Caco-2 (cell line): ENCODE results near the gene WNT9A. TPM values are rescaled to one million over a fixed set of nuclear protein-coding genes. Genes with fewer than 3 reads are reported as not detected.

ENCODE experiments used
- BruUV-seq: library from RNA; stranded (reverse); fragments of 400-500 nt; replicated peaks from 2 replicates; lab custom pipeline; 2021; lab: Mats Ljungman, UMichigan
- CTCF ChIA-PET: fragments of 300-600 bp; sonication (Branson Sonifier 250); formaldehyde crosslinking; loops from one replicate; lab custom pipeline; 2022; ENCODE audit warnings: antibody characterized with exemption; lab: Charles Lee
- POLR2A ChIA-PET: fragments of 300-600 bp; sonication (Branson Sonifier 250); formaldehyde crosslinking; loops from one replicate; lab custom pipeline; 2022; ENCODE audit warnings: antibody characterized with exemption; lab: Charles Lee
- DNase-seq, 2 experiments: peaks; one replicate each; pipeline versions ENCODE4 v3.0.0 to v3.0.0-alpha.2; 2020 to 2022
- H3K27me3 ChIP-seq: replicated peaks from 2 replicates; pipeline ENCODE4 v1.6.0; 2011; ENCODE audit warnings: low read length; ENCODE audit not compliant: control insufficient read depth, insufficient read depth
- H3K36me3 ChIP-seq: 2 replicates; pipeline ENCODE4 v1.5.1; 2011; ENCODE audit warnings: low read length; ENCODE audit not compliant: control insufficient read depth, insufficient read depth
- H3K4me1 ChIP-seq: fragments of 250-450 bp; sonication (Bioruptor Pico); 2 replicates; pipeline ENCODE4 v1.5.1; 2020; ENCODE audit warnings: mild to moderate bottlenecking
- H3K4me3 ChIP-seq: 2 replicates; pipeline ENCODE4 v1.5.1; 2011; ENCODE audit warnings: low read depth, mild to moderate bottlenecking, control low read depth, low read length
- H3K9me3 ChIP-seq: fragments of 250-450 bp; sonication (Bioruptor Pico); 2 replicates; pipeline ENCODE4 v1.5.1; 2020; ENCODE audit warnings: mild to moderate bottlenecking, moderate library complexity
- H3K27ac Mint-ChIP-seq: one replicate; pipeline ENCODE4 v1.8.0; 2022; ENCODE audit warnings: mixed read lengths; ENCODE audit not compliant: unreplicated experiment
- H3K27me3 Mint-ChIP-seq: one replicate; pipeline ENCODE4 v1.8.0; 2022; ENCODE audit warnings: mixed read lengths; ENCODE audit not compliant: insufficient read depth, unreplicated experiment
- H3K36me3 Mint-ChIP-seq: one replicate; pipeline ENCODE4 v1.8.0; 2022; ENCODE audit warnings: mild to moderate bottlenecking, mixed read lengths; ENCODE audit not compliant: insufficient read depth, unreplicated experiment
- H3K4me1 Mint-ChIP-seq: one replicate; pipeline ENCODE4 v1.8.0; 2022; ENCODE audit warnings: low read depth, mixed read lengths; ENCODE audit not compliant: unreplicated experiment
- H3K4me3 Mint-ChIP-seq: one replicate; pipeline ENCODE4 v1.8.0; 2022; ENCODE audit warnings: mild to moderate bottlenecking, moderate library complexity, mixed read lengths; ENCODE audit not compliant: unreplicated experiment
- H3K9me3 Mint-ChIP-seq: one replicate; pipeline ENCODE4 v1.8.0; 2022; ENCODE audit warnings: mixed read lengths; ENCODE audit not compliant: unreplicated experiment
- CTCF ChIP-seq, 2 experiments: fragments of 200-600 bp in 1 of 2; IDR thresholded peaks; 1 replicate in 1 of 2; 2 replicates in 1 of 2; pipeline versions ENCODE4 v1.5.1 to v1.8.0; 2011 to 2022; ENCODE audit warnings: antibody characterized with exemption in 1 of 2, control low read depth in 1 of 2, inconsistent platforms in 1 of 2, low read depth in 1 of 2, low read length in 1 of 2, mild to moderate bottlenecking in 1 of 2, moderate library complexity in 1 of 2; ENCODE audit not compliant: insufficient read depth in 1 of 2, severe bottlenecking in 1 of 2, unreplicated experiment in 1 of 2
- intact Hi-C: fragments of 100-400 bp; cut with micrococcal nuclease; formaldehyde crosslinking; loops from one replicate; pipeline ENCODE4 v1.10.0; 2022; ENCODE audit not compliant: unreplicated experiment
- total RNA-seq: library from RNA; stranded (reverse); gene quantifications from 2 replicates; pipeline ENCODE4 v1.2.3, GENCODE V29; 2022

Gene WNT9A
- total RNA-seq, 1 experiment from 2014 or later, result 0.68 TPM

GRCh38 chr1:227889047-227889862, 58.5 kb downstream of the WNT9A start:
- H3K27me3 ChIP-seq, result no peaks in the 10 kb centered on the region
- H3K4me3 ChIP-seq, result no peak overlapping the region
- no peaks in the 10 kb centered on the region for H3K9me3 ChIP-seq
- ChIA-PET CTCF (no interaction called here), POLR2A (no interaction called here)
- Mint-ChIP-seq H3K4me3 (no peak overlapping the region), H3K4me1 (peaks cover 4% of the 10 kb centered on the region), H3K9me3 (no peaks in the 10 kb centered on the region), H3K27ac (no peak overlapping the region), H3K36me3 (no peaks in the 10 kb centered on the region), H3K27me3 (no peaks in the 10 kb centered on the region)
- no TSS peak for BruUV-seq
- DNase-seq, result peak in 1 of 2 experiments; percentile 36
- no peaks in the 10 kb centered on the region for H3K36me3 ChIP-seq
- no peak for TF ChIP-seq CTCF (IDR thresholded peaks at IDR 0.05; ENCODE audit: insufficient read depth in 1 of 2, low read depth in 1 of 2, low read length in 1 of 2, severe bottlenecking in 1 of 2, unreplicated experiment in 1 of 2)
- intact Hi-C loops, result no loop called here
- peaks cover 28% of the 10 kb centered on the region for H3K4me1 ChIP-seq

GRCh38 chr1:227888404-227889046, 59.2 kb downstream of the WNT9A start:
- Histone ChIP-seq H3K27me3 (no peaks in the 10 kb centered on the region), H3K36me3 (no peaks in the 10 kb centered on the region), H3K9me3 (no peaks in the 10 kb centered on the region), H3K4me3 (no peak overlapping the region), H3K4me1 (peaks cover 21% of the 10 kb centered on the region)
- no TSS peak for BruUV-seq
- Mint-ChIP-seq H3K36me3 (no peaks in the 10 kb centered on the region), H3K4me3 (no peak overlapping the region), H3K4me1 (peaks cover 4% of the 10 kb centered on the region), H3K27ac (no peak overlapping the region), H3K9me3 (no peaks in the 10 kb centered on the region), H3K27me3 (no peaks in the 10 kb centered on the region)
- no peak for DNase-seq
- ChIA-PET POLR2A (no interaction called here), CTCF (interaction anchor here (0.5 kb wide), 1 partner anchor 325 kb away, joined by 5 read pairs; no protein-coding TSS in a partner anchor)
- intact Hi-C loops, result no loop called here
- no peak for TF ChIP-seq CTCF (IDR thresholded peaks at IDR 0.05; ENCODE audit: insufficient read depth in 1 of 2, low read depth in 1 of 2, low read length in 1 of 2, severe bottlenecking in 1 of 2, unreplicated experiment in 1 of 2)

GRCh38 chr1:227887697-227888403, 59.9 kb downstream of the WNT9A start:
- Histone ChIP-seq H3K27me3 (no peaks in the 10 kb centered on the region), H3K4me3 (no peak overlapping the region), H3K9me3 (no peaks in the 10 kb centered on the region), H3K36me3 (no peaks in the 10 kb centered on the region), H3K4me1 (peaks cover 14% of the 10 kb centered on the region)
- intact Hi-C loops, result no loop called here
- TF ChIP-seq CTCF (IDR thresholded peaks at IDR 0.05; ENCODE audit: insufficient read depth in 1 of 2, low read depth in 1 of 2, low read length in 1 of 2, severe bottlenecking in 1 of 2, unreplicated experiment in 1 of 2), result no peak
- peaks cover 4% of the 10 kb centered on the region for H3K4me1 Mint-ChIP-seq
- no TSS peak for BruUV-seq
- ChIA-PET CTCF (interaction anchor here (0.5 kb wide), 1 partner anchor 325 kb away, joined by 5 read pairs; no protein-coding TSS in a partner anchor), POLR2A (no interaction called here)
- no peak overlapping the region for H3K27ac Mint-ChIP-seq
- DNase-seq, result no peak
- no peaks in the 10 kb centered on the region for H3K27me3 Mint-ChIP-seq
- no peaks in the 10 kb centered on the region for H3K36me3 Mint-ChIP-seq
- no peaks in the 10 kb centered on the region for H3K9me3 Mint-ChIP-seq
- no peak overlapping the region for H3K4me3 Mint-ChIP-seq
